Measurements from ENCODE around the gene AVL9.

AVL9 gene

GRCh38 chr7:32531402-32531801 lies 36.1 kb downstream of the AVL9 start:
- TF ChIP-seq CTCF (IDR thresholded peaks at IDR 0.05; ENCODE audit: low read depth, low read length): no peak
- no peak for DNase-seq (ENCODE audit: extremely low read depth, low read depth)

- no peak for TF ChIP-seq CTCF (IDR thresholded peaks at IDR 0.05; ENCODE audit: low read depth, low read length)
These were observed 36.8 kb downstream of the AVL9 start for GRCh38 chr7:32532086-32532485.

GRCh38 chr7:32532716-32533115 lies 37.4 kb downstream of the AVL9 start:
- no peak for DNase-seq (ENCODE audit: extremely low read depth, low read depth)
- no peak for TF ChIP-seq CTCF (IDR thresholded peaks at IDR 0.05; ENCODE audit: low read depth, low read length)

More at GRCh38 chr7:32532086-32532485, 36.8 kb downstream of the AVL9 start:
- DNase-seq (ENCODE audit: extremely low read depth, low read depth): no peak

- no peak for DNase-seq (ENCODE audit: extremely low read depth, low read depth)
- TF ChIP-seq CTCF (IDR thresholded peaks at IDR 0.05; ENCODE audit: low read depth, low read length): no peak
These were observed 38.2 kb downstream of the AVL9 start for GRCh38 chr7:32533276-32534029.

- TF ChIP-seq CTCF (IDR thresholded peaks at IDR 0.05; ENCODE audit: low read depth, low read length): no peak
- DNase-seq (ENCODE audit: extremely low read depth, low read depth): no peak
These were observed 39.9 kb downstream of the AVL9 start for GRCh38 chr7:32535162-32535702.

- TF ChIP-seq CTCF (IDR thresholded peaks at IDR 0.05; ENCODE audit: low read depth, low read length): no peak
- DNase-seq (ENCODE audit: extremely low read depth, low read depth): no peak
These were observed 40.7 kb downstream of the AVL9 start for GRCh38 chr7:32536016-32536415.

GRCh38 chr7:32536585-32536984 lies 41.3 kb downstream of the AVL9 start:
- TF ChIP-seq CTCF (IDR thresholded peaks at IDR 0.05; ENCODE audit: low read depth, low read length): no peak
- peak; percentile 0 for DNase-seq (ENCODE audit: extremely low read depth, low read depth)
